Activated gamma-delta T cell treated with anti-CD3 and anti-CD28 coated beads, Interleukin-2, amount 50 U/mL, for 16 hours (primary cell): ENCODE results near the gene PLXNC1.
"Not testable (repeated sequence)": the region's sequence is repeated elsewhere in the genome, so short reads cannot be mapped to it uniquely, and the experiment has no call there.

Experiments
- DNase-seq: peaks from one replicate; pipeline ENCODE4 v3.0.0-alpha.2; 2020; ENCODE audit warnings: low read depth

Gene PLXNC1

GRCh38 chr12:94297096-94297699, 148.8 kb downstream of the PLXNC1 start:
- DNase-seq: no peak

DNA sequence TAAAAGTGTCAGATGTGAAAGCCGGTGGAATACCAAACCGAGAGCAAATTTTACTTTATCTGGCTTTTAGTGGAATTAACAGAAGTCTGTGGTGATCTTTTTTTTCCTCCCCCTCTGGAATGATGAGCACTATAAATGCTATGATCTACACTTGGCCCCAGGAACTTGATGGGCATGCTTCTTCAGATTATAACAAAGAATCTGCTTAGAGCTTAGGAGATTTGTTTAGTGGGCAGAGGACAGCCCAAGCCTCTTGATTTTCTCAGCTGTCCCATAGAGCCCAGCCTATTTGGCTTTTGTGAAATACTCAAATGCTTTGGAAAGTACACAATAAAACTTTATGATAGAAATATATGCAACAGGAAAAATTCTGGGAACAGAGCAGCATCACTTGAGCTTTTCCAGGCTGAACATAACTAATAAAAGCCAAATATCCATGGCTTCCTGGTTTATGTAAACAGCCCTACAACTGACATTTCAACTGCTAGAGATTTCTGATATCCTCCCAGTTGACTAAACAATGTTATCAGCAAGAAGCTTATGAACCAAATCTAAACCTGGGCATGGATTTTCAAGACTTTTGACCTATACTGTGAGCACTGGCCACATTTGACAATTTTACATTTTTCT, 149.6 kb downstream of the PLXNC1 start:
- no peak for DNase-seq

DNA sequence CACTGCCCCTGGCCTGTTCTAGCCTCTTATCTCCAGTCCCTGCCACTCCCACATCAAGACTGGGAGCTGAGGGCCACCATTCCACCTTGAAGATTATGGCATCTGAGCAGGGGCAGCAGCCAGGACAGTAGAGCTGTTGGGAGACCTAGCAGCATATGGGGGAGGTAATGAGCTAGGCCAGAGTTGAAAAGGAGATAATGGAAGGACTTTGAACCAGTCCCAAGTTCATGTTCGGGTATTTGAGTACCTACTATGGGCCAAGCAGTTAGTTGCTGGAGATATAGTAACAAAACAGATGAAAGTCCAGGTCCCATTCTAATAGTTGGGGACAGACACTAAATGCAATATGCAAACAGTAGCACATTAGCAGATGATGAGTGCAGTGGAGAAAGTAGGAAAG, 151.5 kb downstream of the PLXNC1 start:
- no peak for DNase-seq

GRCh38 chr12:94304012-94304411, 155.6 kb downstream of the PLXNC1 start:
- no peak for DNase-seq

DNA sequence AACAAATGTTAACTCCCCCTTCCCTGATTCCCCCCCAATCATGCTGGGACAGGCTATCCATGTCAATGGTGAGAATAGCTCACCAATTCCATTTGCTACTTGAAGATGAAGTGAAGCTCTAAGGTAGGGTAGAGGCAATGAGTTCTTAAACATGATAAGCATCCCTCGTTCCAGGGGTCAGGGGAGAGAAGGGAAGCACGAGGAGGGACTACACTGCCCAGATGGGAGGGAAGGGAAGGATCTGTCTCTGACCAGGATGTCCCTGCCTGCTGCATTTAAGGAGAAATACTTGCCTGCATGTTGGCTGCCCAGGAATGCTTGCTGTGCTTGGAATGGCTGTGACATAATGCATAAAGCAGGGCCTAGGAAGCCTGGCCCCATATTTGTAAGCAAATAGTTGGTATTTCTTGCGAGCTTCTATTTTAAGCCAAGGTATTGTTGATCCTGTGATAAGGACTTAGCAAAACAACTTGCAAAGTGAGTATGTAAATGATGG, 156.2 kb downstream of the PLXNC1 start:
- DNase-seq: no peak

DNA sequence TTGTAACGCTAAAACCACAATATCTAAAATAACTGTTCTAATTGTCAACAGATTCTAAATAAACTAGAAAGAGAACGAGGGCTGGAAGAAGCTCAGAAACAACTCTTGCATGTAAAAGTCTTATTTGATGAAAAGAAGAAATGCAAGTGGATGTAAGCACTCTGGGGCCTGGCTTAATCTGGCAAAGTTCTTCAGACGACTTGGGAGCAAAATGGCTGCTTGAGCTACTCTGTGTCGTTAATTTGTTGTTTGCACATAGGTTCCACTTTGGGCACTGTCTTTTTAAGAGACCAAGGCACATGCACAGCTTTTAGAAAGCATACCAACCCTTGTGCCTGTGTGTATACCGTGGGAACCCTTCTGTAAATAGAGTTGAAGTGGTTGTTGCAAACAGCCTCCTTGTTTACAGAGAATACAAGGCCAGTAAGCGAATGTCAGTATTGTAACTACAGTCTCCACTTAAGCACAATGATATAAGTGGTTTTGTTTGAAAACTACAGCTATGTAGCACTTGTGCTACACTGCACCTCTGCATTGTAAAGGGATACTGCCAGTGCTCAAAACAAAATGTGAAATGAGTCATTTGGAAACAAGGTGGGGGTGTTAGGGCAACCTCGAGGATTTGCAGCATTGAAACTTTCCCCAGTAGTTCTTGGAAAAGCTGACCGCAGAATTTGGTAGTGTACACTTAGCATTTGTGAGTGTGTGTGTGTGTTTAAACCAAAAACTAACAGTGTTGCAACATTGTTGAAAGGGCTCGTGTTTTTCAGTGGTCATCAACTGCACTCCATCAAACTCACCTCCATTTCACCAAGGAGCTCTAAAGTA, 157.0 kb downstream of the PLXNC1 start:
- no peak for DNase-seq

DNA sequence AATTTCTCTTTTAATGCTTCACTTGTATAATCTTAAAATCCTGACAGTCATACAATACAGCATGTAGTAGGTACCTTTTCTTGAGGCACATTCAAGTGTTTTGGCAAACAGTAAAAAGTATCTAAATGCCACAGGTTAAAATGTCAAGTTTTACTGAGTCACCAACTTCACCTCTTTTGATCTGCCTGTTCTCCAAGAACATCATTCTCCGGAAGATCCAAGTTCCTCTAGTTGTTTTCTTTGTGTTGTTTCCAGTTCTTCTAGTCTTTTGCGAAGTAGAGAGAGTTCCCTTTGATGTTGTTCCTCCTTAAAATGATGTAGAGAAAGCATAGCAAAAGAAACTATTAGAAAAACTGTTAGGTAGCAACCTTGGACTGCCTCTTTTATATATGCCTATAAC, 160.2 kb downstream of the PLXNC1 start:
- no peak for DNase-seq

DNA sequence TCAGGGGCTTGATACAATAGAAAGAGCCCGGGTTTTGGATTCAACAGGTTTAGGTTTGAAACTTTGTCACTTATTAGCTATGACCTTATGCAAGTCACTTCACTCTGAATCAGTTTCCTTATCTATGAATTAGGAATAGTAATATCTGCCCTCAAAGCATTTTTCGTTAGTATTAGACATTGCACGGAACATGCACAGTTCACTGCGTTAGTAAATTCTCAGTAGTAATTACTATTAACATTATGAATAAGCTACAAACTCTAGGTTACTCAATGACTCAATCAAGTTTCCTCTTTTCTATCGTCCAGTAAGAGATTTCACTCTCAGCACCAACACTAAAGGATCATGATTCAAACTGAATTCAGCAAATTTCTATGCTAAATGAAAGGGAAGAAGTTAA, 161.0 kb downstream of the PLXNC1 start:
- no peak for DNase-seq

- DNase-seq: no peak
Measured at GRCh38 chr12:94312378-94312777, 164.0 kb downstream of the PLXNC1 start.

DNA sequence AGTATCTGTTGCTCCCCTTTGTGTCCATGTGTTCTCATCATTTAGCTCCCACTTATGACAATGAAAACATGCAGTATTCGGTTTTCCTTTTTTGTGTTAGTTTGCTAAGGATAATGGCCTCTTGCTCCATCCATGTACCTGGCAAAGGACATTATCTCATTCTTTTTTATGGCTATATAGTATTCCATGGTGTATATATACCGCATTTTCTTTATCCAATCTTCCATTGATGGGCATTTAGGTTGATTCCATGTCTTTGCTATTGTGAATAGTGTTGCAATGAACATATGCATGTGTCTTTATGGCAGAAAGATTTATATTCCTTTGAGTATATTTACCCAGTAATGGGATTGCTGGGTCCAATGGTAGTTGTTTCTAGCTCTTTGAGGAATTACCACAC, 168.2 kb downstream of the PLXNC1 start:
- DNase-seq: not testable (repeated sequence)

DNA sequence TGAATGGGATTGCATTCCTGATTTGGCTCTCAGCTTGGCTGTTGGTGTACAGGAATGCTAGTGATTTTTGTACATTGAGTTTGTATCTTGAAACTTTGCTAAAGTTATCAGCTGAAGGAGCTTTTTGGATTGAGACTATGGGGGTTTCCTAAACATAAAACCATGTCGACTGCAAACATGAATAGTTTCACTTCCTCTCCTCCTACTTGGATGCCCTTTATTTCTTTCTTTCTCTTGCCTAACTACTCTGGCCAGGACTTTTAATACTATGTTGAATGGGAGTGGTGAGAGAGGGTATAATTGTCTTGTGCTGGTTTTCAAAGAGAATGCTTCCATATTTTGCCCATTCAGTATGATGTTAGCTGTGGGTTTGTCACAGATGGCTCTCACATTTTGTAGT, 169.8 kb downstream of the PLXNC1 start:
- no peak for DNase-seq

- DNase-seq: no peak
Measured at GRCh38 chr12:94320109-94320508, 171.7 kb downstream of the PLXNC1 start.

DNA sequence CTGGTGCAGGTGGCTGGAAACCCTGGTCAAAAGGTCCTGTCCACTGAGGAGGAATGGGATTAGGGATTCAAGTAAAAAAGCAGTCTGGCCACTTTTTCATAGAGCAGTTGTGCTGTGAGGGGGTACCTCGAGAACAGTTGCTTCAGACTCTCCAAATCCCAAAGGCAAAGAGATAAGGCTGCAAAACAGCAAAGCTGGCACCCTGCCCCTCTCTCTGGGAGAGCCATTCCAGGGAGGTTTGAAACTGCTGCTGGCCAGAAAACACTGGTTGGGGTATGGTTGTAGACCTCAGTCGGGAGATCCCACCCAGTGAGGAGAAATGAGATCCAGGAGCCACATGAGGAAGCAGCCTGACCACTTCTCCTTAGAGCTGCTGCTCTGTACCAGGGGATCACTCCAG, 174.0 kb downstream of the PLXNC1 start:
- no peak for DNase-seq

DNA sequence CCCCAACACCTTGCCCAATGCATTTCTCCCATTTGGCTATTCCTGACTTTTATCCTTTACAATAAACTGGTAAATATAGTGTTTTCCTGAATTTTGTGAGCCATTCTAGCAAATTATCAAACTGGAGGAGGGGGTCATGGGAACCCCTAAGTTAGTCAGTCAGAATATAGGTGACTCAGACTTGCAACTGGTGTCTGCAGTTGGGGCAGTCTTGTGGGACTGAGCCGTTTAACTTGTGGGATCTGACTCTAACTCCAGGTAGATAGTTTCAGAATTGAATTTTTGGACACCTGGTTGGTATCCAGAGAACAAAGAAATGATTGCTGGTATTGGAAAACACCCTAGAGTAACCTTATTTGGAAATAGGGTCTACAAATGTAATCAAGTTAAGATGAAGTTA, 177.9 kb downstream of the PLXNC1 start:
- no peak for DNase-seq

DNA sequence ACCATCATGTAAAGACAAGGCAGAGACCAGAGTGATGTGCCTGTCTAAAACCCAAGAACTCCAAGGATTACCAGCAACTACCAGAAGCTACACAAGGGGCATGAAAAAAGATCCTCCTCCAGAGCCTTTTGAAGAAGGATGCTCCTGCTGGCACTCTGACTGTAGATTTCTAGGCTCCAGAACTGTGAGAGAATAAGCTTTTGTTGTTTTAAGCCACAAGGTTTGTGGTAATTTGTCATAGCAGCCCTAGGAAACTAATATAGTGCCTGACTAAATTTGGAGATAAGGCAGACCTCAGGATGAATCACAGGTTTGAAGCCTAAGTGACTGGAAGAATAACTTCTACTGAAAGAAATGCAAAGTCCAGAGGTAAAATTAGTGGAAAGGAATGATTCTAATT, 178.3 kb downstream of the PLXNC1 start:
- DNase-seq: no peak

- DNase-seq: no peak
Measured at GRCh38 chr12:94327809-94328208, 179.4 kb downstream of the PLXNC1 start.

DNA sequence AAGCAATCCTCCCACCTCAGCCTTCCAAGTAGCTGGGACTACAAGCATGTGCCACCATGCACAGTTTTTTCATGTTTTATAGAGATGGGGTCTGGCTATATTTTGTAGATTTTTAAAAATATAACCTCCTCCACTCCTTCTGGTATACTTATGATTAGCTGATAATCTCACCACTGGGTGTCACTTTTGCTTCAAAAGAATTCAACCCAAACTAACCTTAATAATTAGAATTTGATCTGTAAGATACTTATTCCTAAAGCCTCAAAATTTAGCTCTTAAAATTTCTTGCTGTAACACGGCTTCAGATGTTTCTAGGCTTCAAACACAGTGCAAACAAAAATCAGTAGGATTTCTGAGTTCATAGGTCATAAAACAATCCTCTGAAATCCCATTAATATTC, 181.0 kb downstream of the PLXNC1 start:
- DNase-seq: no peak

- no peak for DNase-seq
Measured at GRCh38 chr12:94333396-94333795, 185.0 kb downstream of the PLXNC1 start.

- no peak for DNase-seq
Measured at GRCh38 chr12:94336211-94336925, 188.0 kb downstream of the PLXNC1 start.

- no peak for DNase-seq
Measured at GRCh38 chr12:94338006-94338794, 189.8 kb downstream of the PLXNC1 start.

GRCh38 chr12:94340573-94340972, 192.2 kb downstream of the PLXNC1 start:
- no peak for DNase-seq

GRCh38 chr12:94353130-94353529, 204.8 kb downstream of the PLXNC1 start:
- no peak for DNase-seq
